Right lobe of liver (tissue), 6 donors: ENCODE results near the gene STRADA. TPM values are rescaled to one million over a fixed set of nuclear protein-coding genes. Genes with fewer than 3 reads are reported as not detected.

Source experiments
- ATAC-seq, 4 donors: fragments of 200-7000 bp; cut with Tn5 transposase; one replicate each; pipeline ENCODE4 v1.9.1; 2020; ENCODE audit warnings: mild to moderate bottlenecking in 4 of 4, moderate library complexity in 4 of 4
- DNase-seq, 3 donors: peaks; one replicate each; pipeline ENCODE4 v3.0.0-alpha.2; 2020
- H3K27ac ChIP-seq, 3 donors: fragments of 200-600 bp; one replicate each; pipeline ENCODE4 v1.8.0; 2022
- H3K27me3 ChIP-seq, 2 donors: fragments of 200-600 bp; one replicate each; pipeline ENCODE4 v1.8.0; 2022
- H3K36me3 ChIP-seq, 4 donors: fragments of 200-600 bp; sonication (generic) in 1 of 4; one replicate each; pipeline versions ENCODE4 v1.5.1 to v1.8.0; 2017 to 2022; ENCODE audit warnings: control low read depth in 1 of 4
- H3K4me1 ChIP-seq, 4 donors: fragments of 200-600 bp; sonication (generic) in 1 of 4; one replicate each; pipeline versions ENCODE4 v1.5.1 to v1.8.0; 2017 to 2022; ENCODE audit warnings: control low read depth in 1 of 4
- H3K4me3 ChIP-seq, 3 donors: fragments of 200-600 bp; one replicate each; pipeline ENCODE4 v1.8.0; 2022
- H3K9me3 ChIP-seq, 4 donors: fragments of 200-600 bp; sonication (generic) in 1 of 4; one replicate each; pipeline versions ENCODE4 v1.5.1 to v1.8.0; 2017 to 2022; ENCODE audit warnings: control low read depth in 1 of 4
- POLR2A ChIP-seq: fragments of 450-650 bp; IDR thresholded peaks from one replicate; pipeline ENCODE4 v1.6.1; 2017; ENCODE audit warnings: antibody characterized with exemption, mild to moderate bottlenecking
- WGBS: methylation state at CpG from one replicate; pipeline ENCODE4 v1.1.6; 2018; ENCODE audit warnings: low coverage, low lambda C conversion rate; ENCODE audit not compliant: insufficient coverage; ENCODE audit errors: missing lambda C conversion rate; 5-methylcytosine and 5-hydroxymethylcytosine counted together
- intact Hi-C, 2 donors: fragments of 100-400 bp; cut with DNase I; formaldehyde crosslinking; loops; one replicate each; pipeline versions ENCODE4 v1.11.2 to v1.14.1; 2022
- total RNA-seq, 6 experiments: library from RNA; depleted of rRNA in 2 of 6; stranded (reverse); fragments of >200 nt in 2 of 6; fragmentation: NEBNext Ultra II Directional in 3 of 6; extraction: Animal tissue kit (Norgen Biotek cat#: 25700) in 3 of 6; gene quantifications; one replicate each; pipeline versions ENCODE4 v1.1.0 to v1.2.4, GENCODE V29; 2016 to 2023
- TF ChIP-seq, protein P1 (sequence below), 4 donors: fragments of 200-600 bp in 3 of 4; fragments of 450-650 bp in 1 of 4; IDR thresholded peaks; one replicate each; pipeline versions ENCODE4 v1.5.1 to v1.8.0; 2016 to 2022; ENCODE audit warnings: antibody characterized with exemption in 4 of 4, mild to moderate bottlenecking in 2 of 4
- donor health status: DM: no; HTN: yes; CAD: no.
- donor health status: DM: no; HTN: no; CAD: no.
- donor health status: DM: no; HTN: no; CAD: no.
- donor health status: DM: no; HTN: yes; CAD: no.
- donor health status: DM: no; HTN: yes; CAD: no.

STRADA gene
- total RNA-seq, 6 experiments from 2014 or later: 8.4 to 15.1 (median 13.0) TPM

DNA sequence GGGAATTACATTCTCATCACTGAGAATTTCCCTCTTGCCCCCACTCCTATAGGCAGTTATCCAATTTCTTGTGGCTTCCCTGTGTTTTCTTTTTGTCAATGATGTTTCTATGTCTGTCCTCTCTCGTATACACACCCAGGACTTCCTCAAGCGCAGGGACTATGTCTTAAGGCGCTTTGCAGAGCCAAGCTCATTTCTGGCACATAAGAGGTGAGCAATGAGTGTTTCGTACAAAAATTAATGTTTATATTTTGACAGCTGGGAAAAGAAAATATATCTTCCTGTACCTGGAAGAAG is 33.3 kb upstream of the STRADA start:
- Histone ChIP-seq H3K27me3 (no peaks in the 10 kb centered on the region), H3K27ac (peak overlapping the region; percentile 88 to 91 (median 89)), H3K9me3 (no peaks in the 10 kb centered on the region), H3K4me3 (peak overlapping the region; percentile 74 to 92 (median 81)), H3K4me1 (peaks cover 0 to 31% (median 6%) of the 10 kb centered on the region in 4 donors), H3K36me3 (peaks cover 0 to 11% (median 3%) of the 10 kb centered on the region in 4 donors)
- intact Hi-C loops: no loop called here
- TF ChIP-seq, protein P1, sequence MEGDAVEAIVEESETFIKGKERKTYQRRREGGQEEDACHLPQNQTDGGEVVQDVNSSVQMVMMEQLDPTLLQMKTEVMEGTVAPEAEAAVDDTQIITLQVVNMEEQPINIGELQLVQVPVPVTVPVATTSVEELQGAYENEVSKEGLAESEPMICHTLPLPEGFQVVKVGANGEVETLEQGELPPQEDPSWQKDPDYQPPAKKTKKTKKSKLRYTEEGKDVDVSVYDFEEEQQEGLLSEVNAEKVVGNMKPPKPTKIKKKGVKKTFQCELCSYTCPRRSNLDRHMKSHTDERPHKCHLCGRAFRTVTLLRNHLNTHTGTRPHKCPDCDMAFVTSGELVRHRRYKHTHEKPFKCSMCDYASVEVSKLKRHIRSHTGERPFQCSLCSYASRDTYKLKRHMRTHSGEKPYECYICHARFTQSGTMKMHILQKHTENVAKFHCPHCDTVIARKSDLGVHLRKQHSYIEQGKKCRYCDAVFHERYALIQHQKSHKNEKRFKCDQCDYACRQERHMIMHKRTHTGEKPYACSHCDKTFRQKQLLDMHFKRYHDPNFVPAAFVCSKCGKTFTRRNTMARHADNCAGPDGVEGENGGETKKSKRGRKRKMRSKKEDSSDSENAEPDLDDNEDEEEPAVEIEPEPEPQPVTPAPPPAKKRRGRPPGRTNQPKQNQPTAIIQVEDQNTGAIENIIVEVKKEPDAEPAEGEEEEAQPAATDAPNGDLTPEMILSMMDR (IDR thresholded peaks at IDR 0.05): no peak
- TF ChIP-seq POLR2A: no peak
- 0% methylated on average over 4 of the region's 4 CpGs for WGBS
- ATAC-seq (no peak), DNase-seq (no peak)

DNA sequence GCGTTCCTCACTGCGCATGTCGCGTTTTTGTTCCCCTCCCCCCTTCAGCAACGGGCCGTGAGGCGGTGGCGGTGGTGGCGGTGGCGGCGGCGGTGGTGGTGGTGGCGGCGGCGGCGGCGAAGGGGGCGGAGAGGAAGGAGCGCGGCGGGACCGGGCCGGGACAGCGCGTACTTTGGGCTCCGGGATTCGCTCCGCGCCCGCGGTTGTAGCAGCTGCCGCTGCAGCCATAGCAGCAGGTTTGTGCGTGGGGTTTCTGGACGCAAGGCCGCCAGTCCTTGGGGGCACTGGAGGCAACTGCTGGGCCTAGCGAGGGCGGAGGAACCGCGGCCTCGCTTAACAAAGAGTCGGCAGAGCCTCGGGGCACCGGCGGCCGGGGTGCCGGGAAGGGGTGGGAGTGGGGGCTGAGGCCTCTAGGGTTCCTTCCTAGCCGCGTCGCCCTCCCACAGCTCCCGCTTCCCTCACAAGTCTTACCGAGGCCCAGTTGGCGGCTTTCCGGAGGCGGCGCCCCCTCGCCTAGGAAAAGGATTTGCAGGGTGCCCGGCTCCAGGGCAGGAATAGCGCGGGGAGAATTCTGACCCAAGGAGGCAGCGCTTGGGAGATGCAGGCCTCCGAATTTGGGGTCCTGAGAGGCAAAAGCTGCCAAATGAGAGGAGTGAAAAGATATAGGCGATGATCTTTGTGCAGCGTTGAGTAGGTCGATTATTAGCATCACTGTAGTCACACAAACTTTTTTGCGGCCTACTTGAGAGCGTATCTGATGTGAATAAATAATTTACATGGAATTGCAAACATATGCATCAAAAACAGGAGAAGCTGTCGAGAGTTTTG is 32.8 kb upstream of the STRADA start, which contains the start of gene DDX42:
DDX42 (plus strand) TSS at position 30 of the 828 bp plus-strand sequence. CDS start 12,880 bp downstream, outside the sequence.
- Histone ChIP-seq H3K36me3 (peaks cover 0 to 11% (median under 1%) of the 10 kb centered on the region in 4 donors), H3K4me1 (peaks cover 0 to 31% (median 6%) of the 10 kb centered on the region in 4 donors), H3K9me3 (no peaks in the 10 kb centered on the region), H3K27me3 (no peaks in the 10 kb centered on the region), H3K27ac (peak within 1 kb of the TSS; percentile 88 to 91 (median 89)), H3K4me3 (peak within 1 kb of the TSS; percentile 74 to 92 (median 81))
- ATAC-seq: peak; percentile 1 to 7 (median 3)
- WGBS: 0% methylated on average over 11 of the region's 67 CpGs
- intact Hi-C loops: no loop called here
- TF ChIP-seq, protein P1 (IDR thresholded peaks at IDR 0.05): no peak
- no peak for TF ChIP-seq POLR2A
- DNase-seq: peak; percentile 91 to 94 (median 92)

DNA sequence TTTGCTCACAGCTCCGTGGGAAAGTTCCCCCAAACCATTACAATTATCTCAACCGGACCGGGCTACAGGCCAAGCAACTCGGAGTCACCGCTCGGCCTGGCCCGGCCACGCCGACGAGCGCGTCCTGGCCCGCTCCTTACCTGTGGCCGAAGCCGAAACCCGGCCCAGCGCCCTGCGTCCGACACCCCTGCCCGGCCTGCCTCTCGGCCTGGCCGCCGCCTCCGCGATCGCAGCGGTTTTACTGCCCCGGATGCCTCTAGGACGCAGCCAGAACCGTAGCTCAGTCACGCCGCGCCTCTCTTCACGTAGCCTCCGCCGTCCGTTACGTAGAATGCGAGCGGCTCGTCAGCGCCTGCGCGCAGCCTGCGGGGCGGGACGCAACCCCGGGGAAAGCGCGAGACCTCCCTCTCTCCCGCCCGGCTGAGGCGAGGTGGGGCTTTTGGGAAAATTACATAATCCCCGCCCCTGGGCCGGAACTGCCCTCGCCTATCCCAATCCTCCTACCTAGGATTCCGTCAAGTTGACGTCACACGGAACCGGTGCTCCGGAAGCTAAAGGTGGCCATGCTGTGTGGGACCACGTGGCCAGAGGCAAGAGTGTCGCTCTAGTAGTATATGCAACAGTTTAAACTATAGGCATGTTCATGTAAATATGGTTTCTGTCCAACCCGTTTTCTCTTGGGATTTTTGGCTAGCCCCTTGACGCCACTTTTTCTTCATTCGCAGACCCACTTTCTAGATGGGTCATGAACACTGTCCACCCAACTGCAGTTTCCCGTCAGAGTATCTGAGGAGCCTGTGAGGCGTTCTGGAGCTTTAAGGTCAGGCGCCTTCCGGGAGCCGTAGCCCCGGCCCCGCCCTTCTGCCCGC is 31.9 kb upstream of the STRADA start, which contains the start of gene CCDC47:
CCDC47 (minus strand) TSS at position 326 of the 869 bp plus-strand sequence. CDS start 7,422 bp downstream, outside the sequence.
- peak; percentile 90 to 96 (median 91) for ATAC-seq
- Histone ChIP-seq H3K4me1 (peaks cover 0 to 31% (median 6%) of the 10 kb centered on the region in 4 donors), H3K27ac (peak within 1 kb of the TSS; percentile 88 to 91 (median 89)), H3K27me3 (no peaks in the 10 kb centered on the region), H3K4me3 (peak within 1 kb of the TSS; percentile 74 to 92 (median 81)), H3K9me3 (no peaks in the 10 kb centered on the region), H3K36me3 (peaks cover 0 to 9% (median 0%) of the 10 kb centered on the region in 4 donors)
- TF ChIP-seq POLR2A: peak; percentile 97
- TF ChIP-seq, protein P1 (IDR thresholded peaks at IDR 0.05): no peak
- WGBS: 0% methylated on average over 34 of the region's 74 CpGs
- DNase-seq: peak; percentile 98 to 99 (median 99)
- intact Hi-C loops: no loop called here

DNA sequence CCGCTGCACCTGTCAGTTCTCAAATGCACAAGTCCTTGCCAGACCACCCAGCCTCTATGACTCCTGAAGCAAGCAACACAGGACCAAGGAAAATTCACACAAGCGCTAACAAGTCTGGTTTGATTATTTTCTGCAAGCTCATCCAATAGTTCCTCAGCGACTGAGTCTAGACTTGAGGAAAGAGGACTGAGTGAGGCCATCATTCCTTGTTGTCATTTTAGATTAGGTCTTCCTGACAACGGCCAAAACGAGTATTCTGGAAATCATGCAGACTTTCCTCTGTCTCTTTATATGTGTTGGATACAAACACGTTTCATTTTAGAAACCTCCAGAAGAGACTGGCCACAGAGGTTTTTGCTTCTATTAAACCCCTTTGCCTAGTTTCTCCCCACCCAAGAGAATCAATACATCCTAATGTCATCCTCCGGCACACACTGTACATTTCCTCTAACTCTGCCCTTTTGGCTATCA is 31.2 kb upstream of the STRADA start:
- 2% methylated on average over 7 of the region's 7 CpGs for WGBS
- TF ChIP-seq, protein P1 (IDR thresholded peaks at IDR 0.05): no peak
- TF ChIP-seq POLR2A: no peak
- Histone ChIP-seq H3K27ac (peak overlapping the region; percentile 88 to 91 (median 89)), H3K27me3 (no peaks in the 10 kb centered on the region), H3K36me3 (peaks cover 0 to 2% (median 0%) of the 10 kb centered on the region in 4 donors), H3K9me3 (no peaks in the 10 kb centered on the region), H3K4me1 (peaks cover 0 to 31% (median 6%) of the 10 kb centered on the region in 4 donors), H3K4me3 (peak overlapping the region; percentile 51 to 92 (median 81))
- ATAC-seq: no peak
- intact Hi-C loops: no loop called here
- DNase-seq: no peak
